ENCODE measurements around the gene OTOG. TPM values are rescaled to one million over a fixed set of nuclear protein-coding genes. Genes with fewer than 3 reads are reported as not detected.

OTOG gene
- total RNA-seq, 1 donor from 2014 or later, result 1.5 TPM

DNA sequence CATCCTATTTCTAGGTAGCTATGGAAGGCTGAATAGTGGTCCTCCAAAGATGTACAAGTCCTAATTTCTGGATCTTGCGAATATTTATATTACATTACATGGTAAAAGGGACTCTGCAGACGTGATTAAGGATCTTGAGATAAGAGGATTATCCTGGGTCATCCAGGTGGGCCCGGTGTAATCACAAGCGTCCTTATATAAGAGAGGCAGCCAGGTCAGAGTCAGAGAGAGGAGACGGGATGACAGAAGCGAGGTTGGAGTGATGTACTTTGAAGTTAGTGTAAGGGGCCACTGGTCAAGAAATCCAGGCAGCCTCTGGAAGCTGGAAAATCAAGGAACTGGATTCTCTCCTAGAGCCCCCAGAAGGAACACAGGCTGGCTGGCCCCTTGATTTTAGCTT lies 102.2 kb downstream of the OTOG start:
- TF ChIP-seq, protein P1, sequence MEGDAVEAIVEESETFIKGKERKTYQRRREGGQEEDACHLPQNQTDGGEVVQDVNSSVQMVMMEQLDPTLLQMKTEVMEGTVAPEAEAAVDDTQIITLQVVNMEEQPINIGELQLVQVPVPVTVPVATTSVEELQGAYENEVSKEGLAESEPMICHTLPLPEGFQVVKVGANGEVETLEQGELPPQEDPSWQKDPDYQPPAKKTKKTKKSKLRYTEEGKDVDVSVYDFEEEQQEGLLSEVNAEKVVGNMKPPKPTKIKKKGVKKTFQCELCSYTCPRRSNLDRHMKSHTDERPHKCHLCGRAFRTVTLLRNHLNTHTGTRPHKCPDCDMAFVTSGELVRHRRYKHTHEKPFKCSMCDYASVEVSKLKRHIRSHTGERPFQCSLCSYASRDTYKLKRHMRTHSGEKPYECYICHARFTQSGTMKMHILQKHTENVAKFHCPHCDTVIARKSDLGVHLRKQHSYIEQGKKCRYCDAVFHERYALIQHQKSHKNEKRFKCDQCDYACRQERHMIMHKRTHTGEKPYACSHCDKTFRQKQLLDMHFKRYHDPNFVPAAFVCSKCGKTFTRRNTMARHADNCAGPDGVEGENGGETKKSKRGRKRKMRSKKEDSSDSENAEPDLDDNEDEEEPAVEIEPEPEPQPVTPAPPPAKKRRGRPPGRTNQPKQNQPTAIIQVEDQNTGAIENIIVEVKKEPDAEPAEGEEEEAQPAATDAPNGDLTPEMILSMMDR (IDR thresholded peaks at IDR 0.05; ENCODE audit: unreplicated experiment), result no peak
- peaks cover 44% of the 10 kb centered on the region for H3K27me3 Mint-ChIP-seq
- H3K4me1 Mint-ChIP-seq (ENCODE audit: low read depth), result no peaks in the 10 kb centered on the region
- no peaks in the 10 kb centered on the region for H3K9me3 Mint-ChIP-seq (ENCODE audit: low read depth)
- no peaks in the 10 kb centered on the region for H3K36me3 Mint-ChIP-seq (ENCODE audit: insufficient read depth)
- no peak for DNase-seq (ENCODE audit: low spot score, unreplicated experiment)
- no peak overlapping the region for H3K27ac Mint-ChIP-seq
- H3K4me3 Mint-ChIP-seq (ENCODE audit: low read depth), result no peak overlapping the region

DNA sequence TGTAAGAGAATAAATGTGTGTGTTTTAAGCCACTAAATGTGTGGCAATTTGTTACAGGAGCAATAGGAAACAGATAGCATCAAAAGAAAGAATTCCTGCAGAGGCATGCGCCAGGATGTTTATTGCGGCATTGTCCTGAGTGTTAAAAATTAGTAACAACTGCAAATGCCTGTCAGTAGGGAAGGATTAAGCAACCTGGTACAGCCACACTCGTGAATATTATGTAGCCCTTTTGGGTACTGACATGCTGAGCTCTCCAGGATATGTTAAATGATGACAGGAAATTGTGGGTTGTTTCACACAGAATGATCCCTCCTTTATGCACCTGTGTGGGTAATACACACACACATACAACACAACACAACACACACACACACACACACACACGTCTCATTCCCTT lies 102.6 kb downstream of the OTOG start:
- no peaks in the 10 kb centered on the region for H3K4me1 Mint-ChIP-seq (ENCODE audit: low read depth)
- no peak overlapping the region for H3K4me3 Mint-ChIP-seq (ENCODE audit: low read depth)
- no peak overlapping the region for H3K27ac Mint-ChIP-seq
- H3K36me3 Mint-ChIP-seq (ENCODE audit: insufficient read depth), result no peaks in the 10 kb centered on the region
- DNase-seq (ENCODE audit: low spot score, unreplicated experiment), result no peak
- H3K27me3 Mint-ChIP-seq, result peaks cover 46% of the 10 kb centered on the region
- peaks cover 2% of the 10 kb centered on the region for H3K9me3 Mint-ChIP-seq (ENCODE audit: low read depth)
- TF ChIP-seq, protein P1 (IDR thresholded peaks at IDR 0.05; ENCODE audit: unreplicated experiment), result no peak

DNA sequence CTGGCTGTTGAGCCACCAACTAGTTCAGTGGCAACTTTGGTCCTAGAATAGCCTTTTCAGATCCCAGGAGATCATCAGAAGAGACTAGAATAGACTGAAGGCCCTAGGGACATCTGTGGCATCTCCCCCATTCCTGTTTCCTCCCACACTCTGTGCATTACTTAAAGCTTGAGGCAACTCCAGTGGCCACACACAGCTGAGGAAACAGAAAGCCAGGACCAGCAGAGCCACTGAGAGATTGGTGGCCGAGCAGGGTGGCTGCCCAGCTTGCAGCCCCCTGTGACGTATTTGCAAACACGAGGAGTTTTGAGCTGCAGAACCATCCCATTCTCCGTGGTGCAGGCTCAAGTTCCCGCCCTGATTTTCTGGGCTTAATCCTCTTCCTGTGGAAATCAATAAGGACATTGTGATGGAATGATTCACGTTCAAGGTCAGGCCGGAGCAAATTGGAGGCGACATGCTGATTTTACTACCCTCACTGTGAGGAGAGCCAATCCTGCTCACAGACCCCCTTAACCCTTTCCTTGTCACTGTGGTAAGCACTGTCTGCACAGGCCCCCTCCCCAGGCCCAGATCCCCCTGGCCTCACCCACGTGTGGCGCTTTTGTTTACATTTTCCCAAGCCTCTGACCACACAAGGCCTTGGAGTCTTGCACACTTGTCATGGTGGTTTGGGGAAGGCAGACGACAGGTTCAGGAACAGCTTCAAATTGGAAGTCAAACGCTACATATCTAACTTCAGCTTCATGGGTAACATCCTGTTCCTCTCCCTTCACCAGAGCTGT lies 103.3 kb downstream of the OTOG start:
- Mint-ChIP-seq H3K27ac (no peak overlapping the region), H3K27me3 (peaks cover 46% of the 10 kb centered on the region), H3K4me1 (ENCODE audit: low read depth) (no peaks in the 10 kb centered on the region), H3K4me3 (ENCODE audit: low read depth) (no peak overlapping the region), H3K36me3 (ENCODE audit: insufficient read depth) (no peaks in the 10 kb centered on the region), H3K9me3 (ENCODE audit: low read depth) (peaks cover 8% of the 10 kb centered on the region)
- no peak for DNase-seq (ENCODE audit: low spot score, unreplicated experiment)
- TF ChIP-seq, protein P1 (IDR thresholded peaks at IDR 0.05; ENCODE audit: unreplicated experiment), result no peak

DNA sequence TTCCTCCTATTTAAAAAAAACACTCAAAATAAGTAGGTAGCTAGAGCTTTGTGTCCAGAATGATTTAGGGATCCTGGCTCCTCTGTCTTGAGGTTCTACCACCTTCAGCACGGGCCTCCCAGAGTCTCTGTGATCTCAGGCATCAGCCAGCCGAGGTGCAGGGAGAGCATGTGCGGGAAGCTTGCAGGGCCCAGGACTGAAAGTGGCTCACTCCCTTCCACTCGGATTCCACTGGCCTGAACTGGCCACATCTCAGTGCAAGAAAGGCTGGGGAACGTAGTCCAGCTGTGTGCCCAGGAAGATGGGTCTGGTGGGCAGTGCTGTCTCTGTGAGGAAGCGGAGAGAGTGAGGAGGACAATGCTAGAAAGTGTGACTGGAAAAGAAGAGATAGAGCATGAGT lies 104.0 kb downstream of the OTOG start:
- DNase-seq (ENCODE audit: low spot score, unreplicated experiment), result no peak
- Mint-ChIP-seq H3K9me3 (ENCODE audit: low read depth) (peaks cover 14% of the 10 kb centered on the region), H3K27me3 (peaks cover 50% of the 10 kb centered on the region), H3K36me3 (ENCODE audit: insufficient read depth) (no peaks in the 10 kb centered on the region), H3K4me1 (ENCODE audit: low read depth) (no peaks in the 10 kb centered on the region), H3K27ac (no peak overlapping the region), H3K4me3 (ENCODE audit: low read depth) (no peak overlapping the region)
- TF ChIP-seq, protein P1 (IDR thresholded peaks at IDR 0.05; ENCODE audit: unreplicated experiment), result no peak

DNA sequence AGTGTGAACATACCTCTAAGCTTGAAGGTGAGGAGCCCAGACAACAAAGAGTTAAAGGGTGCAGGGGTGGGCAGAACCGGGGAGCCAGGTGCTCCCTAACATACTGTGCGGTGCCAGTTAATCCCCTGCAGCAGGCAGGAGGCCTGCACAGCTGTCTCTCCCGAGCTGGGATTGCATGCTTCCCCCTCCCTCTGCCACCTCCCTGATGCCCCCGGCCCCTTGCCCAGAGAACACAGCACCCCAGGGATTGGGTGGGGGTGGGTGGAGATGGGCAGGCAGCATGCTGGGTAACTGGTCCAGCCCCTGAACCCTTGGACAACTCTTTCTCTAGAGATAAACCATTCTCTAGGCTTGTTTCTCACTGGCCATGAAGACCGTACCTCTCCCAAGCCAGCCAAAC lies 104.6 kb downstream of the OTOG start:
- H3K4me1 Mint-ChIP-seq (ENCODE audit: low read depth), result no peaks in the 10 kb centered on the region
- H3K36me3 Mint-ChIP-seq (ENCODE audit: insufficient read depth), result no peaks in the 10 kb centered on the region
- no peak overlapping the region for H3K4me3 Mint-ChIP-seq (ENCODE audit: low read depth)
- no peak for DNase-seq (ENCODE audit: low spot score, unreplicated experiment)
- H3K27ac Mint-ChIP-seq, result no peak overlapping the region
- TF ChIP-seq, protein P1 (IDR thresholded peaks at IDR 0.05; ENCODE audit: unreplicated experiment), result no peak
- peaks cover 14% of the 10 kb centered on the region for H3K9me3 Mint-ChIP-seq (ENCODE audit: low read depth)
- H3K27me3 Mint-ChIP-seq, result peaks cover 50% of the 10 kb centered on the region

All from progenitor cell of endocrine pancreas (in vitro differentiated cells).